Inflammatory macrophage treated with lipopolysaccharide for 4 hours (primary cell): ENCODE results near the gene ACAN.
A peak's percentile ranks its signal among the peaks of the same experiment; 100 is the strongest.
"Not testable (repeated sequence)": the region's sequence is repeated elsewhere in the genome, so short reads cannot be mapped to it uniquely, and the experiment has no call there.

Source experiments
- DNase-seq: peaks from one replicate; pipeline ENCODE4 v3.0.0-alpha.2; 2020

The ACAN gene

DNA sequence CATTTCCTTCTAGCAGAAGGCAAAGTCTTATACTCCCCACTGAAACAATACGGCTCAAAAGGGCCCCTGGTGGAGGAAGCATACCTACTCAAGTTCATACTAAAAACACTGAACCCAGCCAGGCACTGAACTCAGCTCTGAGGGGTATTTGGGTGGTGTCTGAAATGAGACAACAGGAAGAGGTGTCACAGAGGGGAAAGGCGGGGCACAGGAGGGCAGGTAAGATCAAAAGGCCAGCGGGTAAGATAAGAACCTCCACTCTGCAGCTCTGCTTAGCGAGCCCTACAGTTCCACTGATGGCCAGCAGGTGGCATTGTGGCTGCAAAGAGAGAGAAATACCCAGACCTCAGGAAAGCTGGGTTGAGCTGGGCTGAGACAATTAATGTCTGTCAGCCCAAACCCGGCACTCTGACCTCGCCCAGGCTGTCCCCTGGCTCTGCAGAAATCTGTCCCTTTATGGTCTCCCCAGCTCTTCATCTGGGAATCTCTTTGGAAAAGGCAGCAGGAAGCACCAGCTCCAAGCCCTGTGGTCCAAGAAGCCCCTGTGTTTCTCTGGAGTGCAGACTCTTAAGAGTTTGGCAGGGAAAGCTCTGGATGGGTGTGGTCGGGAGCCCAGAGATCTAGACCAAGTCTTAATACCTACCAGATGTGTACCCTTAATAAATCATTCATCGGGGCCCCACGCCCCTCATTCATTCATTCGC, 101.5 kb downstream of the ACAN start:
- DNase-seq = peak; percentile 64

GRCh38 chr15:88905576-88905975, 102.3 kb downstream of the ACAN start:
- no peak for DNase-seq

- no peak for DNase-seq
Measured at GRCh38 chr15:88906130-88906529, 102.9 kb downstream of the ACAN start.

- no peak for DNase-seq
Measured at GRCh38 chr15:88906551-88906950, 103.3 kb downstream of the ACAN start.

GRCh38 chr15:88907111-88907510, 103.9 kb downstream of the ACAN start:
- no peak for DNase-seq

GRCh38 chr15:88908123-88908522, 104.9 kb downstream of the ACAN start:
- no peak for DNase-seq

- DNase-seq = no peak
Measured at GRCh38 chr15:88908697-88909621, 105.7 kb downstream of the ACAN start.

DNA sequence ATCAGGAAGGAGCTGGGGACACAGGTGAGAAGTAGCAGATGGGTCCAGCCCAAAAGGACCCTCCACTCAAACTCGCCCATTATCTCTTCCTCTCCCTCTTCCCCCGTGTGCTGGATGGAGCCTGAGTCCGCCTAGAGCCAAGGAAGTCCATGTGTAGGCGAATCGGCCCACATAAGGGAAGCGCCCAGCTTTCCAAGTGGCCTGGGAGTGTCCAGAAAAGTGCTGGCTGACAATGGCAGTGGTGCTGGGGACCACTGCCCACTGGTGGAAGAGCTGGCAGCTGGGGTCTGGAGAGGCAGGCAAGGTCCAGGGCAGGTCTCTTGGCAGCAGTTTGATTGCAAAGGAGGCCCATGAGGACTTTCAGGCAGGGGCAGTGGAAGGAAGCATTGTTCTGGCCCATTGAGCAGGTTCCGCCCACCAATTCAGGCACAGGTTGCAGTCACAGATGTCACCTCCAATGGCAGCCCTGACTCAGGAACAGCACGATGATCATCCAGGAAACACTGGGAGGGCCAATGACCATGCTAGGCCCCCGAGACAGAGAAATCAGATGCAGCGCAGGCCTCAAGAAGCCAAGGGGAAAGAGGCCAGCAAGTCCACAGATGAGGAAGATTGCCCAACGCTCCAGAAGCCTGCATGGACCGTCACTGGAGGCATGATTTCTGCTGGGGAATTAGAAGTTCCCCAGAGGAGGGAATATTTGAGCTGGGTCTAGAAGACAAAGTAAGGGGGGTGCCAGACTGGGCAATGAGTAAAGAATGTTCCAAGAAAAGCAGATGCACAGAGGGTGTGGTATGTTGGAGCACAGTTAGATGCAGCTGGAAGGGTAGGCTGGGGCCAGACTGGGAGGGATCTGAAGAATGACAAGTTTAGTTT, 107.0 kb downstream of the ACAN start:
- no peak for DNase-seq

DNA sequence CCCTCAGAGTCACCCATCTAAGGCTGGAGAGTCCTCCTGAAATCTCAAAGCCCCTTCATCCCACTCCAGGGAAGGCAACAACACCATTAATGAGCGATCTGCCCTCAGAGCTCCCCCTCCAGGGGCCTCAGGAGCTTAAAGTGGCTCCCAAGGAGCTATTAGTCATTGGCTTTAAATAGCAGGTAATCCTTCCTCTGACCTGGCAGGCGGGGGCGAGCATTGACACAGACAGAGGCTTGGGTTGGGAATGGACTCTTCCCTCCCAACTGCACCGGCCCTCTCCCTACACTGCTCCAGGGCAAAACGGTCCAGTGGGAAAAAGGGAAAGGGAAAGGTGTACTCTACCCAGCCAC, 108.5 kb downstream of the ACAN start:
- no peak for DNase-seq

DNA sequence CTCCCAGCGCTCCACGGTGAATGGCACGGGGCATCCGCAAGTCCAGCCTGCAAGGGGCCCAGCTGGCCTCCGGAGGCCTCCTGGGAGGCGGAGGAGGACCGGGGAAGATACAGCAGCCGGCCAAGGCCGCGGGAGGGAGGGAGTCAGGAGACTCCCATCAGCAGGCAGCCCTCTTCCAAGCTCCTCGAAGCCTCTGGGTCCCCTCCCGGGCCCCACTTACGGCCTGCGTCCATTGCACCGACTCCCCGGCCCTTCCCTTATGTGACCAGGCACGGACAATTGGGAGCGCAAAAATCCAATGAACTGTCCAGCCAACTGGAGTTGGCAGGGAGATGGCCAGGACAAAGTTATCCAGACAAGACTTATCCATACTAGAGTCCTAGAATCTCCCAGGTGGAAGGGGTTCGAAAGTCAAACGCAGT, 109.3 kb downstream of the ACAN start:
- no peak for DNase-seq

GRCh38 chr15:88913017-88913849, 110.0 kb downstream of the ACAN start, which contains the start of gene MFGE8:
TSS of gene MFGE8 (minus strand) at chr15:88913379. CDS start at chr15:88913319, 60 bp downstream.
- DNase-seq = peak; percentile 58

- DNase-seq = no peak
Measured at GRCh38 chr15:88913850-88914169, 110.6 kb downstream of the ACAN start.

GRCh38 chr15:88915354-88915753, 112.1 kb downstream of the ACAN start:
- DNase-seq = no peak

GRCh38 chr15:88917760-88918159, 114.5 kb downstream of the ACAN start:
- DNase-seq = peak; percentile 59

DNA sequence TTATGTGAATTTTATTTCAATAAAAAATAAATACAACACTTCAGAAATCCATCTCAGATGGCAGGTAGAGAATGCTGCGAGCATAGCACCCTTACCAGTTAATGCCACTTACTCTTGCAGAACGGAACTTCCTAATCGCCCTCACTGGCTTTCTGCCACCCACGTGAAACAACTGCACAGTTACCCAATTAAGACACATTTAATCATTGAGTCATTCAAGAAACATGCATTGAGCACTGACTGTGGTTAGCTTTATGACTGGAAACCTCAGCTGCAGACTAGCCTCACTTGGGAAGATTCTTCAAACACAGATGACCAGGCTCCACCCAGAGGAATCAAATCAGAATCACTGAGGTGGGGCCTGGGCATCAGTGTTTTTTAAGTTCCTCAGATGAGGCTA, 115.5 kb downstream of the ACAN start:
- peak; percentile 93 for DNase-seq

- peak; percentile 7 for DNase-seq
Measured at GRCh38 chr15:88920186-88920891, 117.1 kb downstream of the ACAN start.

- DNase-seq = not testable (repeated sequence)
Measured at GRCh38 chr15:88920892-88921435, 117.7 kb downstream of the ACAN start.
